ENCODE data around the gene STXBP2.

The STXBP2 gene

DNA sequence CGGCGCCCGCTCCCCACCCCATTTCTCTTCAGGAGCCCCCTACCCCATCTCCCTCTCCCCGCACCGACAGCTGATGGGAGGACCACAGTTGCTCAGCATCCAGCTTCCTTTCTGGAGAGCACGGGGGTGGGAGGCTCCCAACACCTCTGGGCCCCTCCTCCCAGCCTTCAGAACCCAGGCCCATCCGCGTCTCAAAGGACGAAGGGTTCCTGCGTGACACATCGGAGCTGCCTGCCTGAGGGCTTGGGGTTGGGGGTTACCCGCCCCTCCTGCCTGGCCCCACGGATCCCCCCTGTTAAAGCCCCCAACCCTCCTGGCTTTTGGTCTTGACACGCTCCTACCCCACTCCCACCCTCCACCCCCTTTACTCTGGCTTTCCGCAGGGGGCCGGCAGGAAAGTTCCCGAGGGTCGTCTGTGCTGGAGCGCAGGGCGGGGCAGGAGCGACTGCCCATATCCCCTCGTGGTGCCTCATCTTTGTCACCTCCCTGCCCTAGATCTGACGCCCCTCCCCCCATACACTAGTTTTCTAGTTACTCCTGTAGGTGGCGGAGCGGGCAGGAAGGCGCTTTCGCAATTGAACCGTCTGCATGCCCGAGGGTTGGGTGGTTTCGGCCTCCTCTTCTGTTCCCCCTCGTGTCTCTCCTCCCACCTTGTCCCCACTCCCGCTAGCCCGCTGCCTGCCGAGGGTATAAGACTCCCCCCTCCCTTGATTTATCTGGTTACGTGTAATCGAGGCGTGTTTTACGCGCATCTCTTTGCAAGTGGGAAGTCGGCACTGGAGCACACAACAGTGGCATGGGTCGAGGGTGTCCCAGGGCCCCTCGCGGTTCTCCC is 44.6 kb downstream of the STXBP2 start:
- CTCF ChIA-PET, result interaction anchor here (0.5 to 2.0 kb wide), 39 partner anchors 9 to 613 kb away, joined by 3 to 23 read pairs (median 4); partner anchors contain the start of genes PET100 and RETN
- Histone ChIP-seq H3K4me1 (ENCODE audit: control insufficient read depth, insufficient read depth, low read length) (no peaks in the 10 kb centered on the region), H3K36me3 (ENCODE audit: control insufficient read depth in 2 of 2, insufficient read depth in 1 of 2, low read length in 2 of 2) (peaks cover 3 to 18% of the 10 kb centered on the region in 2 experiments; a peak in 2 of 3 replicates), H3K27ac (ENCODE audit: extremely low read depth, low read depth, low read length) (peak overlapping the region; percentile 79; the same call in 1 of the 2 replicates), H3K4me3 (ENCODE audit: low read depth, low read length) (peak overlapping the region; percentile 91), H3K9me3 (ENCODE audit: control insufficient read depth, insufficient read depth, low read depth, low read length) (no peaks in the 10 kb centered on the region)
- POLR2A ChIA-PET, result interaction anchor here (0.5 to 1.2 kb wide), 7 partner anchors 9 to 314 kb away, joined by 3 to 10 read pairs (median 3); partner anchors contain the start of gene RETN
- TF ChIP-seq, protein P1, sequence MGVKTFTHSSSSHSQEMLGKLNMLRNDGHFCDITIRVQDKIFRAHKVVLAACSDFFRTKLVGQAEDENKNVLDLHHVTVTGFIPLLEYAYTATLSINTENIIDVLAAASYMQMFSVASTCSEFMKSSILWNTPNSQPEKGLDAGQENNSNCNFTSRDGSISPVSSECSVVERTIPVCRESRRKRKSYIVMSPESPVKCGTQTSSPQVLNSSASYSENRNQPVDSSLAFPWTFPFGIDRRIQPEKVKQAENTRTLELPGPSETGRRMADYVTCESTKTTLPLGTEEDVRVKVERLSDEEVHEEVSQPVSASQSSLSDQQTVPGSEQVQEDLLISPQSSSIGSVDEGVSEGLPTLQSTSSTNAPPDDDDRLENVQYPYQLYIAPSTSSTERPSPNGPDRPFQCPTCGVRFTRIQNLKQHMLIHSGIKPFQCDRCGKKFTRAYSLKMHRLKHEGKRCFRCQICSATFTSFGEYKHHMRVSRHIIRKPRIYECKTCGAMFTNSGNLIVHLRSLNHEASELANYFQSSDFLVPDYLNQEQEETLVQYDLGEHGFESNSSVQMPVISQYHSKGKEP (tag by site-specific recombination; IDR thresholded peaks at IDR 0.05), result no peak
- TF ChIP-seq GLI4 (tag by site-specific recombination; IDR thresholded peaks at IDR 0.05) (no peak), ZNF311 (tag by site-specific recombination; IDR thresholded peaks at IDR 0.05; ENCODE audit: borderline replicate concordance) (no peak), EGR2 (tag by site-specific recombination; IDR thresholded peaks at IDR 0.05; ENCODE audit: low read depth) (no peak), ZBTB20 (tag by site-specific recombination; IDR thresholded peaks at IDR 0.05) (no peak), ZNF426 (tag by site-specific recombination; IDR thresholded peaks at IDR 0.05) (no peak), ZNF398 (tag by site-specific recombination; IDR thresholded peaks at IDR 0.05) (0 out of 2 replicates have a peak, but pooled peaks have one; percentile 17), GLI2 (tag by site-specific recombination; IDR thresholded peaks at IDR 0.05; ENCODE audit: borderline replicate concordance, low read depth) (no peak), ZNF585B (tag by site-specific recombination; IDR thresholded peaks at IDR 0.05) (no peak), RBAK (tag by site-specific recombination; IDR thresholded peaks at IDR 0.05) (no peak), ZSCAN30 (tag by site-specific recombination; IDR thresholded peaks at IDR 0.05) (no peak), ZNF335 (tag by site-specific recombination; conservative IDR thresholded peaks at IDR 0.05) (no peak), ZNF341 (tag by site-specific recombination; IDR thresholded peaks at IDR 0.05; ENCODE audit: low read depth) (peak; percentile 43), ZSCAN18 (tag by site-specific recombination; IDR thresholded peaks at IDR 0.05) (no peak), GLIS2 (tag by site-specific recombination; IDR thresholded peaks at IDR 0.05) (no peak), ZNF529 (tag by site-specific recombination; IDR thresholded peaks at IDR 0.05; ENCODE audit: insufficient replicate concordance) (no peak), SETDB1 (IDR thresholded peaks at IDR 0.05; ENCODE audit: insufficient read length, low read length) (no peak)
- TF ChIP-seq, protein P2, sequence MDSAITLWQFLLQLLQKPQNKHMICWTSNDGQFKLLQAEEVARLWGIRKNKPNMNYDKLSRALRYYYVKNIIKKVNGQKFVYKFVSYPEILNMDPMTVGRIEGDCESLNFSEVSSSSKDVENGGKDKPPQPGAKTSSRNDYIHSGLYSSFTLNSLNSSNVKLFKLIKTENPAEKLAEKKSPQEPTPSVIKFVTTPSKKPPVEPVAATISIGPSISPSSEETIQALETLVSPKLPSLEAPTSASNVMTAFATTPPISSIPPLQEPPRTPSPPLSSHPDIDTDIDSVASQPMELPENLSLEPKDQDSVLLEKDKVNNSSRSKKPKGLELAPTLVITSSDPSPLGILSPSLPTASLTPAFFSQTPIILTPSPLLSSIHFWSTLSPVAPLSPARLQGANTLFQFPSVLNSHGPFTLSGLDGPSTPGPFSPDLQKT (IDR thresholded peaks at IDR 0.05; ENCODE audit: borderline replicate concordance, low read depth, low read length), result no peak
- TF ChIP-seq, protein P3, sequence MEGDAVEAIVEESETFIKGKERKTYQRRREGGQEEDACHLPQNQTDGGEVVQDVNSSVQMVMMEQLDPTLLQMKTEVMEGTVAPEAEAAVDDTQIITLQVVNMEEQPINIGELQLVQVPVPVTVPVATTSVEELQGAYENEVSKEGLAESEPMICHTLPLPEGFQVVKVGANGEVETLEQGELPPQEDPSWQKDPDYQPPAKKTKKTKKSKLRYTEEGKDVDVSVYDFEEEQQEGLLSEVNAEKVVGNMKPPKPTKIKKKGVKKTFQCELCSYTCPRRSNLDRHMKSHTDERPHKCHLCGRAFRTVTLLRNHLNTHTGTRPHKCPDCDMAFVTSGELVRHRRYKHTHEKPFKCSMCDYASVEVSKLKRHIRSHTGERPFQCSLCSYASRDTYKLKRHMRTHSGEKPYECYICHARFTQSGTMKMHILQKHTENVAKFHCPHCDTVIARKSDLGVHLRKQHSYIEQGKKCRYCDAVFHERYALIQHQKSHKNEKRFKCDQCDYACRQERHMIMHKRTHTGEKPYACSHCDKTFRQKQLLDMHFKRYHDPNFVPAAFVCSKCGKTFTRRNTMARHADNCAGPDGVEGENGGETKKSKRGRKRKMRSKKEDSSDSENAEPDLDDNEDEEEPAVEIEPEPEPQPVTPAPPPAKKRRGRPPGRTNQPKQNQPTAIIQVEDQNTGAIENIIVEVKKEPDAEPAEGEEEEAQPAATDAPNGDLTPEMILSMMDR (tag by site-specific recombination; IDR thresholded peaks at IDR 0.05), result peak; percentile 43; the same call in 1 of the 2 replicates
- TF ChIP-seq, protein P4, sequence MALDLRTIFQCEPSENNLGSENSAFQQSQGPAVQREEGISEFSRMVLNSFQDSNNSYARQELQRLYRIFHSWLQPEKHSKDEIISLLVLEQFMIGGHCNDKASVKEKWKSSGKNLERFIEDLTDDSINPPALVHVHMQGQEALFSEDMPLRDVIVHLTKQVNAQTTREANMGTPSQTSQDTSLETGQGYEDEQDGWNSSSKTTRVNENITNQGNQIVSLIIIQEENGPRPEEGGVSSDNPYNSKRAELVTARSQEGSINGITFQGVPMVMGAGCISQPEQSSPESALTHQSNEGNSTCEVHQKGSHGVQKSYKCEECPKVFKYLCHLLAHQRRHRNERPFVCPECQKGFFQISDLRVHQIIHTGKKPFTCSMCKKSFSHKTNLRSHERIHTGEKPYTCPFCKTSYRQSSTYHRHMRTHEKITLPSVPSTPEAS (tag by site-specific recombination; IDR thresholded peaks at IDR 0.05), result no peak
- TF ChIP-seq, protein P5, sequence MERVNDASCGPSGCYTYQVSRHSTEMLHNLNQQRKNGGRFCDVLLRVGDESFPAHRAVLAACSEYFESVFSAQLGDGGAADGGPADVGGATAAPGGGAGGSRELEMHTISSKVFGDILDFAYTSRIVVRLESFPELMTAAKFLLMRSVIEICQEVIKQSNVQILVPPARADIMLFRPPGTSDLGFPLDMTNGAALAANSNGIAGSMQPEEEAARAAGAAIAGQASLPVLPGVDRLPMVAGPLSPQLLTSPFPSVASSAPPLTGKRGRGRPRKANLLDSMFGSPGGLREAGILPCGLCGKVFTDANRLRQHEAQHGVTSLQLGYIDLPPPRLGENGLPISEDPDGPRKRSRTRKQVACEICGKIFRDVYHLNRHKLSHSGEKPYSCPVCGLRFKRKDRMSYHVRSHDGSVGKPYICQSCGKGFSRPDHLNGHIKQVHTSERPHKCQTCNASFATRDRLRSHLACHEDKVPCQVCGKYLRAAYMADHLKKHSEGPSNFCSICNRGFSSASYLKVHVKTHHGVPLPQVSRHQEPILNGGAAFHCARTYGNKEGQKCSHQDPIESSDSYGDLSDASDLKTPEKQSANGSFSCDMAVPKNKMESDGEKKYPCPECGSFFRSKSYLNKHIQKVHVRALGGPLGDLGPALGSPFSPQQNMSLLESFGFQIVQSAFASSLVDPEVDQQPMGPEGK (tag by site-specific recombination; IDR thresholded peaks at IDR 0.05), result 0 out of 2 replicates have a peak, but pooled peaks have one; percentile 8
